ENCODE measurements around the gene BMP5.

BMP5 gene

GRCh38 chr6:55870181-55870813 lies 5.1 kb downstream of the BMP5 start:
- DNase-seq = no peak

- DNase-seq = no peak
Measured at GRCh38 chr6:55869674-55870073, 5.7 kb downstream of the BMP5 start.

GRCh38 chr6:55868771-55869479 lies 6.5 kb downstream of the BMP5 start:
- no peak for DNase-seq

GRCh38 chr6:55868176-55868575 lies 7.2 kb downstream of the BMP5 start:
- DNase-seq = no peak

GRCh38 chr6:55866128-55866527 lies 9.3 kb downstream of the BMP5 start:
- no peak for DNase-seq

GRCh38 chr6:55853008-55854001 lies 22.1 kb downstream of the BMP5 start:
- DNase-seq = no peak

- DNase-seq = no peak
Measured at GRCh38 chr6:55841341-55841740, 34.0 kb downstream of the BMP5 start.

- DNase-seq = no peak
Measured at GRCh38 chr6:55839080-55839479, 36.3 kb downstream of the BMP5 start.

- DNase-seq = no peak
Measured at GRCh38 chr6:55836945-55837344, 38.4 kb downstream of the BMP5 start.

GRCh38 chr6:55836481-55836880 lies 38.9 kb downstream of the BMP5 start:
- DNase-seq = no peak

GRCh38 chr6:55835220-55835619 lies 40.2 kb downstream of the BMP5 start:
- DNase-seq = no peak

- no peak for DNase-seq
Measured at GRCh38 chr6:55833284-55833683, 42.1 kb downstream of the BMP5 start.

- no peak for DNase-seq
Measured at GRCh38 chr6:55827818-55828522, 47.4 kb downstream of the BMP5 start.

- DNase-seq = no peak
Measured at GRCh38 chr6:55826941-55827340, 48.4 kb downstream of the BMP5 start.

GRCh38 chr6:55825402-55826051 lies 49.9 kb downstream of the BMP5 start:
- DNase-seq = no peak

GRCh38 chr6:55822815-55823214 lies 52.6 kb downstream of the BMP5 start:
- DNase-seq = no peak

GRCh38 chr6:55822005-55822404 lies 53.4 kb downstream of the BMP5 start:
- no peak for DNase-seq

GRCh38 chr6:55820696-55821095 lies 54.7 kb downstream of the BMP5 start:
- no peak for DNase-seq

- DNase-seq = no peak
Measured at GRCh38 chr6:55819811-55820210, 55.6 kb downstream of the BMP5 start.

- DNase-seq = no peak
Measured at GRCh38 chr6:55818482-55818881, 56.9 kb downstream of the BMP5 start.

GRCh38 chr6:55812509-55812908 lies 62.9 kb downstream of the BMP5 start:
- peak; percentile 4 to 10 for DNase-seq

- no peak for DNase-seq
Measured at GRCh38 chr6:55811074-55811473, 64.3 kb downstream of the BMP5 start.

Measured in Kasumi-1 (cell line).